Measurements from ENCODE around the gene ABI3BP.

The ABI3BP gene

DNA sequence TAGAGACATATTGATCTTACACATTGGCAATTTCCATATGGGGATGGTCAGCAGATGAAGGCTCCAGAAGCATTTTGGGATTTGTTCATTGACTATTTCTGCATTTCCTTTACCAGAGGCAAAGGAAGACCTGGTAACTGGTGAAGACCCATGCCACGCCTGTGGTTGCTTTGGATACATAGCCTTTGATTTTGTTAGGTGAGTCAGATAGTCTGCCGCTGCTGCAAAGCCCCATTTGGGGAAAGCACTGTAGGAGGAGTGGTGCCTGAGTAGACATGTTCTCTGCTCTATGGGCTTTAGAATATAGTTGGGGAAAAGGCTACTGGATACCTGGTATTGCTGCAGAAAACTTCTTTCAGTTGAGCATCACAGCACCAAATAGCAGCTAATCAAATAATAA lies 227.2 kb downstream of the ABI3BP start:
- DNase-seq (ENCODE audit: extremely low read depth, low read depth): no peak
- TF ChIP-seq, protein P1, sequence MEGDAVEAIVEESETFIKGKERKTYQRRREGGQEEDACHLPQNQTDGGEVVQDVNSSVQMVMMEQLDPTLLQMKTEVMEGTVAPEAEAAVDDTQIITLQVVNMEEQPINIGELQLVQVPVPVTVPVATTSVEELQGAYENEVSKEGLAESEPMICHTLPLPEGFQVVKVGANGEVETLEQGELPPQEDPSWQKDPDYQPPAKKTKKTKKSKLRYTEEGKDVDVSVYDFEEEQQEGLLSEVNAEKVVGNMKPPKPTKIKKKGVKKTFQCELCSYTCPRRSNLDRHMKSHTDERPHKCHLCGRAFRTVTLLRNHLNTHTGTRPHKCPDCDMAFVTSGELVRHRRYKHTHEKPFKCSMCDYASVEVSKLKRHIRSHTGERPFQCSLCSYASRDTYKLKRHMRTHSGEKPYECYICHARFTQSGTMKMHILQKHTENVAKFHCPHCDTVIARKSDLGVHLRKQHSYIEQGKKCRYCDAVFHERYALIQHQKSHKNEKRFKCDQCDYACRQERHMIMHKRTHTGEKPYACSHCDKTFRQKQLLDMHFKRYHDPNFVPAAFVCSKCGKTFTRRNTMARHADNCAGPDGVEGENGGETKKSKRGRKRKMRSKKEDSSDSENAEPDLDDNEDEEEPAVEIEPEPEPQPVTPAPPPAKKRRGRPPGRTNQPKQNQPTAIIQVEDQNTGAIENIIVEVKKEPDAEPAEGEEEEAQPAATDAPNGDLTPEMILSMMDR (IDR thresholded peaks at IDR 0.05; ENCODE audit: low read depth, low read length): no peak

DNA sequence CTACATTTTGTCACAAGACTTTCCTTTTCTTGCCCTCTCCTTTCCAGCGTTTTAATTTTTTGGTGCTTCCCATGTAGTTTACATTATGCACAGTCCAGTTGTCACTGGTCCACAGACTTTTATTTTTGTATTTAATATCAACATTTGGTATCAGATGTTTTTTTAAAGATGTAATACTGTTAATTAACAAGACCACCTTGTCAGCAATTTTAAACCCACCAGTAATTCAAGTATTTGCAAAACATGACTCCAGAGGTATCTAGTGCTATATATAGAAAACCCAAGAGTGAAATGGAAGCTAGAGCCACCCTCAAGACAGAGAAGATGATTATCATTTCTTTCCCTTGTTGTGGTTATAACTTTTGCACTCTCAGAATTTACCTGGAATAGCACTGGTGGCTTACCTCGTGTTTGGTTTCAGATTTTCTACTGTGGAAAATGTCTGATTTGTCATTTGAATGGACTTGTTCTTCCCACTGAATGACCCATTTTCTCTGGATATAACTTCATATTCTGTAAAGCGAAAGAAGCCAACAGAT lies 227.7 kb downstream of the ABI3BP start:
- TF ChIP-seq, protein P1 (IDR thresholded peaks at IDR 0.05; ENCODE audit: low read depth, low read length): no peak
- DNase-seq (ENCODE audit: extremely low read depth, low read depth): no peak

DNA sequence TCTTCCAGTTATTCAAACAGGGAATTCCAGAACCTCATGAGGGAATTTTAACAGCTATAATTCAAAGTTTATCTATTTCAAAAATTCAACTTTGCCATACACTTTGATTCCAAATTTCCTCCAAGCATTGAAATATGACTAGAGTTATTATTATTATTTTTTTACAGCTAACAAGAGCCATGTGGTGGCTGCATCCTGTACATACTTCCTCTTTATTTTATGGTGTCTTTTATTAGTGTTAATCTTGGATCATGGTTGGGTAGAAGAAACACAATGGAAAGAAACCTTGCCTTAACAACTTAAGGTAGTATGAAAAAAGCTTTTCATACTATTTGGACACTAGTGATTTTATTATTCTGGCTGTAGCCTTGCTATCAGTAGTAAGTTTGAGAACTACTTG lies 231.3 kb downstream of the ABI3BP start:
- no peak for DNase-seq (ENCODE audit: extremely low read depth, low read depth)
- TF ChIP-seq, protein P1 (IDR thresholded peaks at IDR 0.05; ENCODE audit: low read depth, low read length): no peak

DNA sequence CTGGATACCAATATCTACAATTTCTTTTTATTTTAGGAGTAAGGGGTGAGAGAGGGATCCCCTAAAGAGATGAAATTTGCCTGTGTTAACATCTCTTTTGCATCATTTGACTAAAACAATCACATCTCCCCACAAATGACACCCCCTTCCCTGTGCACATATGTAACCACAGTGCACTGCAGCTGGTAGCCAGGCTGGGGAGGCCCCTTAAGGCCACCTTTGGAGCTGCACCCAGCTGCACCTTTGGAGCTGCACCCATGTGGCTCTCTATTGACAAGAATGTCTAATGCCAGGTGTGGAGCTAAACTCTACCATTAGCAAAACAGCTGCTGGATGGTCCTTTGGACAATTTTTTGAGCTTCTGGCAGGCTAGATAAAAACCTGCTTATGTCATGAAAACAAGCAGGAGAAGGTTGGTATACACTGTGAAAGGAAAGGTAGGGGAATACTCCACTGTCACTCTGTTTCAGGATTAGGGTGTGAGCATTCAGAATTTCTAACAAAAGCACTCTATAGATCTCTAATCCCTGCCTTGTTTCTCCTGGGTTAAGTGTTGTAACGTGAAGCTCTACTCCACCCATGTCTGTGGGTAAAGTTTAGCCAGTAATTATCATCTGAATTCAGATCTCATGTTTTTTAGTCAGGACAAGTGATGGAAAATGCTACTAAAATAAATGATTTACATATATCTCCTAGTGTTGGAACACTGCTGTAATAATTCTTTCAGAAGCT lies 231.8 kb downstream of the ABI3BP start:
- TF ChIP-seq, protein P1 (IDR thresholded peaks at IDR 0.05; ENCODE audit: low read depth, low read length): no peak; the same call in 1 of the 2 replicates
- no peak for DNase-seq (ENCODE audit: extremely low read depth, low read depth)

DNA sequence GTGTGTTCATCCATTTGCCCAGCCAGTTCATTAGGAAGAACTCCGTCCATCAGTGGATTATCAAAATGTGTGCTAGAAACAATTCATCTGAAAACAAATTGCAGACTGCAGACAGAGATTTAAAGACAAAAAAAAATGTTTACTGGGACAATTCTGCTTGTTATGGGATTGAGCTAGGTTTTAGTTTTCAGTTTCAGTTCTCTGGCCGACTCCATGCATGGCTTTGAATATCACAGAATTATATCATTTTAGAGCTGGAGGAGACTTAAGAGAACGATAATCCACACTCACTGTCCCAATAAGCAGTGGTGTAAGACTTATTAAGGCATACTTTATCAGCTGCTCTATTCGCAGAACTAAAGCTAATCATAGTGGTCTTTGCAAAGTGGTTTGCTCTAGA lies 232.8 kb downstream of the ABI3BP start:
- TF ChIP-seq, protein P1 (IDR thresholded peaks at IDR 0.05; ENCODE audit: low read depth, low read length): no peak
- no peak for DNase-seq (ENCODE audit: extremely low read depth, low read depth)

DNA sequence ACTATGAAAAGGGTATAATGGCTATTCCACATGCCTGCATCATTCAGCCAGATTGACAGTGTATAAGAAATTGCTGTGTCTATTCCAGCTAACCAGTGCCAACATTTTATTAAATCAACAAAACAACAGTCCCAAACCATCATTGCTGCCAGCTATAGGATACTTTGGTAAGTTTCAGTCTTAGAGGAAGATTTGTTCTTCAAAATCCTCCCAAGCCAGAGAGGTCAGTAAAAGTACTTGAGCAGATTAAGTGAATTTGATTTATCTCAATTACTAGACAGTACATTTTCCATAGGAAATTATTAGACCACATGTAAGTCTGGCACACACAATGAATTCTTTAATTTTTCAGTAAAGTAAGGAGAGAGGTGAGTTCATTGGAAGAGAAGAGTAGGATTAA lies 233.3 kb downstream of the ABI3BP start:
- TF ChIP-seq, protein P1 (IDR thresholded peaks at IDR 0.05; ENCODE audit: low read depth, low read length): no peak
- no peak for DNase-seq (ENCODE audit: extremely low read depth, low read depth)

DNA sequence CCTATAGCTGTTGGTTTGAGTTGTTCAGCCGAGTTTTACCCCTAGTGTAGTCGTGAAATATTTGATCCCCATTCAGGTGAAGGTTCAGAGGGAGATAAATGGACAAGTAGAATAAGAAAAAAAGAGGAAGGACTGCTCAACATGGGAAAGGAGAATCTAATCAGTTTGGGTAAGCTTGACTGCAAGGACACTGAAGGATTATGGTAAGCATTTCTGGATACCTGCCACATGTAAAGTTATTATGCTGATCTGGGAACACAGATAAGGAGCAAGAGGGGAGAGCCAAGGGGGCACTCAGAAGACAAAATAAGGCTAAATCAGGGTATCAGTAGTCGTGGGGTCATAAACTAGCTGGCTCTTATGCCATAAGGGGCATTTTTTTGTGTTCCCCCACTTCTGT lies 234.1 kb downstream of the ABI3BP start:
- no peak for DNase-seq (ENCODE audit: extremely low read depth, low read depth)
- TF ChIP-seq, protein P1 (IDR thresholded peaks at IDR 0.05; ENCODE audit: low read depth, low read length): no peak
